ENCODE results near the gene SLC29A1.

DNA sequence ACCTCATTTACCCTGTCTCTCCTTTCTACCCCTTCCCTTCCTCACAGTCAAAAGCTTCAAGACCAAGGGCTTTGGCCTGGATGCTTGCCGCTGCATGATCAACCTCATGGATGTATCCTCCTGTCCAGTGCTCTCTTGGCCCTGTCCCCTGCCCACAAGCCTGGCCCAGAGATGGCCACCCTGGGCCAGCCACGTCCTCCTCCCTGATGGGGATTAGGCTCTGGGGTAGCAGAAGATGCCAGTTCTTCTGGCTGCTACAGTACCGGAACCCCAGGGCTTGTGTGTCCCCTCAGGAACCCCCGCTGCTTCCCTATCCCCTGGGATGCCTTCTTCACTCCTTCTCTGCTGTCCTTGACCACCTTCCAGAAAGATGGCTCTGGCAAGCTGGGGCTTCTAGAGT lies 42.5 kb upstream of the SLC29A1 start:
- no peak for TF ChIP-seq POLR2A (IDR thresholded peaks at IDR 0.05)
- TF ChIP-seq, protein P1, sequence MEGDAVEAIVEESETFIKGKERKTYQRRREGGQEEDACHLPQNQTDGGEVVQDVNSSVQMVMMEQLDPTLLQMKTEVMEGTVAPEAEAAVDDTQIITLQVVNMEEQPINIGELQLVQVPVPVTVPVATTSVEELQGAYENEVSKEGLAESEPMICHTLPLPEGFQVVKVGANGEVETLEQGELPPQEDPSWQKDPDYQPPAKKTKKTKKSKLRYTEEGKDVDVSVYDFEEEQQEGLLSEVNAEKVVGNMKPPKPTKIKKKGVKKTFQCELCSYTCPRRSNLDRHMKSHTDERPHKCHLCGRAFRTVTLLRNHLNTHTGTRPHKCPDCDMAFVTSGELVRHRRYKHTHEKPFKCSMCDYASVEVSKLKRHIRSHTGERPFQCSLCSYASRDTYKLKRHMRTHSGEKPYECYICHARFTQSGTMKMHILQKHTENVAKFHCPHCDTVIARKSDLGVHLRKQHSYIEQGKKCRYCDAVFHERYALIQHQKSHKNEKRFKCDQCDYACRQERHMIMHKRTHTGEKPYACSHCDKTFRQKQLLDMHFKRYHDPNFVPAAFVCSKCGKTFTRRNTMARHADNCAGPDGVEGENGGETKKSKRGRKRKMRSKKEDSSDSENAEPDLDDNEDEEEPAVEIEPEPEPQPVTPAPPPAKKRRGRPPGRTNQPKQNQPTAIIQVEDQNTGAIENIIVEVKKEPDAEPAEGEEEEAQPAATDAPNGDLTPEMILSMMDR (IDR thresholded peaks at IDR 0.05), result no peak
